K562 (cell line): ENCODE data around the gene ADAP2. TPM values are rescaled to one million over a fixed set of nuclear protein-coding genes. Genes with fewer than 3 reads are reported as not detected.

Source experiments
- CHD7 ChIP-seq: fragments of 200-600 bp; sonication (generic); IDR thresholded peaks from one replicate; pipeline ENCODE4 v1.6.1; 2012; ENCODE audit warnings: mild to moderate bottlenecking, low read depth, low read length, inconsistent platforms
- HDAC2 ChIP-seq: fragments of 450-650 bp; IDR thresholded peaks from 2 replicates; pipeline ENCODE4 v1.6.1; 2016; ENCODE audit warnings: mild to moderate bottlenecking
- NFIX ChIP-seq: fragments of 250-450 bp; sonication (Bioruptor Pico); IDR thresholded peaks from 2 replicates; pipeline ENCODE4 v1.4.0; 2020; ENCODE audit warnings: low read depth, mild to moderate bottlenecking, moderate library complexity
- PKNOX1 ChIP-seq: fragments of 450-650 bp; IDR thresholded peaks from 2 replicates; pipeline ENCODE4 v1.6.1; 2016
- SMC3 ChIP-seq: conservative IDR thresholded peaks from 2 replicates; pipeline ENCODE4 v1.6.1; 2011; ENCODE audit warnings: low read depth, low read length, improper control_type of control experiment; ENCODE audit not compliant: insufficient read depth
- TFAP4 ChIP-seq: sonication (generic); formaldehyde crosslinking; IDR thresholded peaks from 2 replicates; pipeline ENCODE4 v1.8.0; 2022; ENCODE audit warnings: missing genetic modification reagents, mild to moderate bottlenecking, moderate library complexity, borderline replicate concordance
- THRAP3 ChIP-seq: fragments of 450-650 bp; IDR thresholded peaks from 2 replicates; pipeline ENCODE4 v1.6.1; 2016; ENCODE audit warnings: mild to moderate bottlenecking, inconsistent platforms, borderline replicate concordance
- ZNF431 ChIP-seq: sonication (generic); formaldehyde crosslinking; IDR thresholded peaks from 2 replicates; pipeline ENCODE4 v1.8.0; 2022; ENCODE audit warnings: mild to moderate bottlenecking, missing genetic modification reagents
- ZNF518B ChIP-seq: fragments of 250-450 bp; sonication (Bioruptor Pico); IDR thresholded peaks from 2 replicates; pipeline ENCODE4 v1.5.0; 2021; ENCODE audit warnings: mild to moderate bottlenecking, moderate library complexity
- polyA plus RNA-seq, 8 experiments: library from polyadenylated mRNA; depleted of rRNA in 4 of 8; stranded (reverse) in 5 of 8; unstranded in 3 of 8; fragments of >200 nt; fragmentation: Nextera tagmentation in 2 of 8; fragmentation: Illumina TruSeq in 1 of 8; extraction: Ambion mirVana in 2 of 8; extraction: Trizol in 1 of 8; gene quantifications; 2 replicates each; pipeline versions ENCODE4 v1.2.1 to v1.2.3, GENCODE V29; 2011 to 2014; ENCODE audit warnings: inconsistent platforms in 1 of 8, missing spikeins in 1 of 8
- total RNA-seq, 7 experiments: library from RNA; depleted of rRNA in 6 of 7; stranded (reverse); fragments of >200 nt in 6 of 7; fragmentation: Illumina TruSeq in 2 of 7; extraction: Trizol in 2 of 7; gene quantifications; 2 replicates each; pipeline versions ENCODE4 v1.2.1 to v1.2.3, GENCODE V29; 2011 to 2021; ENCODE audit warnings: low replicate concordance in 1 of 7

The ADAP2 gene
- total and polyA plus RNA-seq, 9 of the 15 experiments (the other 6 are each of a cell fraction or from before 2014, with no cell fraction given) = 0.06 to 0.73 (median 0.23) TPM; not detected in 5

- TF ChIP-seq CHD7 (no peak), TFAP4 (CRISPR knock-in tag) (peak; percentile 71; the same call in 1 of the 2 replicates), THRAP3 (peak; percentile 58; the same call in 1 of the 2 replicates), PKNOX1 (peak; percentile 75), ZNF518B (CRISPR knock-in tag) (no peak), HDAC2 (peak; percentile 68; the same call in 1 of the 2 replicates), SMC3 (0 out of 2 replicates have a peak, but pooled peaks have one; percentile 28), ZNF431 (no peak), NFIX (CRISPR knock-in tag) (no peak)
Observed at GRCh38 chr17:30906101-30906911, 15.4 kb upstream of the ADAP2 start, which contains the start of gene TEFM (continued).
